ENCODE results near the gene C19orf85. TPM values are rescaled to one million over a fixed set of nuclear protein-coding genes. Genes with fewer than 3 reads are reported as not detected.

The C19orf85 gene
- total and polyA plus RNA-seq, 4 experiments from 2014 or later: not detected

DNA sequence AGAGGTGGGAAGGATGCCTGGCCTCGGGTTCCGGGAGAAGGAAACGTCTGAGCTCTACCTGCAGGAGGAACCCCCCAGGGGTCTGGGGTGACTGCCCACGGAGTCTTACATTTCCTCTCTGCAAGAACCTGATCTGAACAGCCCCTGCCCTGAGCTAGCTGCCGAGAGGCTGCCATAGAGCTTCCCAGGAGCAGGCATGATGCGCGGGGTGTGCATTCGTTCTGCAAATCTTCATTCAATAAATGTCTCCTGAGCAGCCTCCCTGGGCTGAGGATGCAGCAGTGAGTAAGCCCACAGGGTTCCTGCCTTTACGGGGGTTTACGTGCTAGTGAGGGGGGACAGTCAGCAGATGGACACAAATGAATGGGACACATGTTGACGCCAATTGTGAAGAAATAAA is 19.9 kb downstream of the C19orf85 start:
- H3K27ac Mint-ChIP-seq: peak overlapping the region in 1 of 7 donors; percentile 60

DNA sequence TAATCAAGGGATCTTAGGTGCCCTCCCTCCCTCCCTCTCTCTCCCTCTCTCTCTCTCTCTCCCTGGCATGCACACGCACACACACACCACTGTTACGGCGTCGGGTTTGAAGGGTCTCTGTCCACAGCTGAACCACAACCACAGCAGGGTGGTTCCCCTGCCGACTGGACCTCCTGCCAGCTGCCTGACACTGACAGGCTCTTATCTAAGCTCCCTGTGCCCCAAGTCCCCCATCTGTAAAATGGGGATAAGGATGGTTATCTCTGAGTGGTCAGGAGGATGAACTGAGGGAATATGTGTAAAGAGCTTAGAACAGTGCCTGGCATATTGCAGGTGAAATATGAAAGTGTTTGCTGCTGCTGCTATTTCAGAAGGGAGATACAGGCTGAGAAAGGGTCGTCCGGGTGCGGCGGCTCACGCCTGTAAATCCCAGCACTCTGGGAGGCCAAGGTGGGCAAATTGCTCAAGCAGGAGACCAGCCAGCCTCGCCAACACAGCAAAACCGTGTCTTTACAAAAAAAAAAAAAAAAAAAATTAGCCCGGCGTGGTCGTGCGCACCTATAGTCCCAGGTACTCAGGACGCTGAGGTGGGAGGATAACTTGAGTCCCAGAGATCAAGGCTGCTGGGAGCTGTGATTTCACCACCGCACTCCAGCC is 20.6 kb downstream of the C19orf85 start:
- Histone ChIP-seq H3K27me3 (ENCODE audit: insufficient read depth, low read length) (peaks cover 45% of the 10 kb centered on the region), H3K4me3 (ENCODE audit: low read length in 2 of 2) (no peak overlapping the region), H3K27ac (ENCODE audit: low read depth, low read length) (no peak overlapping the region), H3K9me3 (ENCODE audit: control insufficient read depth in 1 of 2, low read length in 2 of 2) (no peaks in the 10 kb centered on the region), H3K36me3 (ENCODE audit: insufficient read depth, low read length) (no peaks in the 10 kb centered on the region), H3K4me1 (ENCODE audit: insufficient read depth, low read length) (peaks cover 20% of the 10 kb centered on the region)
- peaks cover 0 to 4% of the 10 kb centered on the region in 2 donors for H3K36me3 Mint-ChIP-seq
- ChIA-PET POLR2A (ENCODE audit: partially characterized antibody) (interaction anchor here (0.6 to 0.7 kb wide), 2 partner anchors 9 to 151 kb away, joined by 3 read pairs; no protein-coding TSS in a partner anchor), CTCF (ENCODE audit: partially characterized antibody) (interaction anchor here (1.3 kb wide), 1 partner anchor 10 kb away, joined by 4 read pairs; no protein-coding TSS in a partner anchor)
- DNase-seq: no peak
- H3K4me1 Mint-ChIP-seq: peaks cover 16 to 30% (median 22%) of the 10 kb centered on the region in 4 donors
- H3K27ac Mint-ChIP-seq: no peak overlapping the region
- H3K9me3 Mint-ChIP-seq: peaks cover 0 to 2% (median 0%) of the 10 kb centered on the region in 8 donors
- intact Hi-C loops (cut with micrococcal nuclease): no loop called here
- H3K27me3 Mint-ChIP-seq: peaks cover 44 to 48% of the 10 kb centered on the region in 2 donors
- H3K4me3 Mint-ChIP-seq: peak overlapping the region in 1 of 8 donors; percentile 61

More for the DNA sequence above, 19.9 kb downstream of the C19orf85 start:
- H3K4me1 Mint-ChIP-seq: peaks cover 16 to 30% (median 22%) of the 10 kb centered on the region in 4 donors
- peaks cover 37 to 41% of the 10 kb centered on the region in 2 donors for H3K27me3 Mint-ChIP-seq
- no peaks in the 10 kb centered on the region for H3K36me3 ChIP-seq (ENCODE audit: insufficient read depth, low read length)
- DNase-seq: no peak
- peaks cover 0 to 2% (median 0%) of the 10 kb centered on the region in 8 donors for H3K9me3 Mint-ChIP-seq
- no peaks in the 10 kb centered on the region for H3K9me3 ChIP-seq (ENCODE audit: control insufficient read depth in 1 of 2, low read length in 2 of 2)
- no peak overlapping the region for H3K27ac ChIP-seq (ENCODE audit: low read depth, low read length)
- POLR2A ChIA-PET (ENCODE audit: partially characterized antibody): interaction anchor here (0.7 kb wide), 1 partner anchor 152 kb away, joined by 3 read pairs; no protein-coding TSS in a partner anchor
- H3K4me3 Mint-ChIP-seq: no peak overlapping the region
- CTCF ChIA-PET (ENCODE audit: partially characterized antibody): interaction anchor here (1.3 kb wide), 1 partner anchor 9 kb away, joined by 4 read pairs; no protein-coding TSS in a partner anchor
- H3K4me1 ChIP-seq (ENCODE audit: insufficient read depth, low read length): peaks cover 20% of the 10 kb centered on the region
- intact Hi-C loops (cut with micrococcal nuclease): no loop called here
- no peaks in the 10 kb centered on the region for H3K36me3 Mint-ChIP-seq
- peaks cover 39% of the 10 kb centered on the region for H3K27me3 ChIP-seq (ENCODE audit: insufficient read depth, low read length)
- no peak overlapping the region for H3K4me3 ChIP-seq (ENCODE audit: low read length in 2 of 2)

DNA sequence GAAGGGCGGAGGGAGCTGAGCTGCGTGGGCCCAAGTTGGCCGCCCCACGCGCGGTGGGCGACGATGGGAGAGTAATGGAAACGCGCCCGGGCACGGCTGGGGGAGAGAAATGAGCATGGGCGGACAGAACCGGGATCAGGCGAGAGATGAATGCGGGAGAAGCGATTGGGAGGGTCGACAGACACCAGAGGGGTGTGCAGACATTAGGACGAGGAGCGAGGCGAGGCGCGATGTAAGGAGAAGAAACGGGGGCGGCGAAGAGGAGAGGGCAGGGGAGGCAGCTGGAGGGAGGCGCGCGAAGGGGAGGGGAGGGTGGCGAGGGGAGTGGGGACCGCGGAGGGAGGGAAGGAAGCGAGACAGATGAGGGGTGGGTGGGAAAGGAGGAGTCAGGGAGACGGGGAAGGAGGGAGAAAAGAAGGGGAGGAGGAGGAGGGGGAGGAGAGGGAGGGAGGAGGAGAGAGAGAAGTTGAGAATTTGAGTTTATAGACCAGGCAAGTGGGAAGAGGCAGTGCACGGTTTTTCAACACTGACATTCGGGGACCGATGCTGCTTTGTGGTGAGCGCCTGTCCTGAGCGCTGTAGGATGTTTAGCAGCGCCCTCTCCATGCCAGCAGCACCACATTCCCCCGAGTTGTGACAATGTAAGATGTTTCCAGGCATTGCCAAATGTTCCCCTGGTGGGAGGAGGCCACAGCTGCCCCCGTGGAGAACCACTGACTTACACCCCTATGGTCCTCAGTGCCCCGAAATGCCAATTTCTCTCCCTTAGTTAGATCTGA is 21.3 kb downstream of the C19orf85 start, which contains the start of gene SHISA7:
Gene SHISA7 (minus strand): TSS at position 256 of the 779 bp plus-strand sequence. CDS start 437 bp downstream, outside the sequence.
- Histone ChIP-seq H3K27ac (ENCODE audit: low read depth, low read length) (no peak within 1 kb of the TSS), H3K4me1 (ENCODE audit: insufficient read depth, low read length) (peaks cover 20% of the 10 kb centered on the region), H3K36me3 (ENCODE audit: insufficient read depth, low read length) (no peaks in the 10 kb centered on the region), H3K27me3 (ENCODE audit: insufficient read depth, low read length) (peaks cover 52% of the 10 kb centered on the region), H3K9me3 (ENCODE audit: control insufficient read depth in 1 of 2, low read length in 2 of 2) (no peaks in the 10 kb centered on the region), H3K4me3 (ENCODE audit: low read length in 2 of 2) (no peak within 1 kb of the TSS)
- no peak for DNase-seq
- ChIA-PET POLR2A (ENCODE audit: partially characterized antibody) (no interaction called here), CTCF (ENCODE audit: partially characterized antibody) (no interaction called here)
- peaks cover 0 to 2% (median 0%) of the 10 kb centered on the region in 8 donors for H3K9me3 Mint-ChIP-seq
- peaks cover 46 to 53% of the 10 kb centered on the region in 2 donors for H3K27me3 Mint-ChIP-seq
- peak within 1 kb of the TSS in 6 of 8 donors; percentile 31 to 66 (median 52) for H3K4me3 Mint-ChIP-seq
- no peak within 1 kb of the TSS for H3K27ac Mint-ChIP-seq
- peaks cover 16 to 30% (median 22%) of the 10 kb centered on the region in 4 donors for H3K4me1 Mint-ChIP-seq
- intact Hi-C loops (cut with micrococcal nuclease): no loop called here
- peaks cover 0 to 6% of the 10 kb centered on the region in 2 donors for H3K36me3 Mint-ChIP-seq

DNA sequence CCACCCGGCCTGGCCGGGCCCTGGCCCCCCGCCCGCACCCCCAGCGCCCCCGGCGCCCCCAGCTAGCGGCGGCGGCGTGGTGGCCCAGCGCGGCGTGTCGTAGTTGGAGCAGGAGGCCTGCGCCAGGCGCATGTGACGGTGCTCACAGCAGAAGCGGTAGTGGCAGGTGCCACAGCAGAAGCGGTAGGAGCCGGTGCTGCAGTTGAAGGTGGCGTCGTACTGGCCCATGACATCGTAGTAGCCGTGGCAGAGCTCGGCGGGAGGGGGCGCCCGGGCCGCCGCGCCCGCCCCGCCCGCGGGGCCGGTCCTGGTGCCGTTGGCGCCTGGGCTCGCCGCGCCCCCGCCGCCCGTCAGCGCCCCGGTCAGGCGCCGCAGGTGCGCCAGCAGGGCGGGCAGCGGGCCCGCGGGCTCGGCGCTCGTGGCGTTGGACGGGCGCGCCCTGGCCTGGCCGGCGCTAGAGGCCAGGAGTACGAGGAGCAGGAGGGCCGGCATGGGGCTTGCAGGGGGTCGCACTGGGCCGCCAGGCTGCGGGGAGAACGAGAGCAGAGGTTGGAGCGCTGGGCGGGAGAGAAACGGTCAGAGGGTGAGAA is 22.1 kb downstream of the C19orf85 start:
- Mint-ChIP-seq H3K27ac (no peak overlapping the region), H3K4me1 (peaks cover 16 to 30% (median 22%) of the 10 kb centered on the region in 4 donors), H3K27me3 (peaks cover 48 to 54% of the 10 kb centered on the region in 2 donors), H3K4me3 (peak overlapping the region in 3 of 8 donors; percentile 26 to 66 (median 63)), H3K36me3 (peaks cover 0 to 6% of the 10 kb centered on the region in 2 donors), H3K9me3 (peaks cover 0 to 2% (median 0%) of the 10 kb centered on the region in 8 donors)
- H3K4me1 ChIP-seq (ENCODE audit: insufficient read depth, low read length): peaks cover 20% of the 10 kb centered on the region
- no peak overlapping the region for H3K27ac ChIP-seq (ENCODE audit: low read depth, low read length)
- intact Hi-C loops (cut with micrococcal nuclease): no loop called here
- ChIA-PET POLR2A (ENCODE audit: partially characterized antibody) (interaction anchor here (0.6 kb wide), 1 partner anchor 275 kb away, joined by 3 read pairs; no protein-coding TSS in a partner anchor), CTCF (ENCODE audit: partially characterized antibody) (interaction anchor here (1.2 kb wide), 1 partner anchor 61 kb away, joined by 3 read pairs; no protein-coding TSS in a partner anchor)
- H3K27me3 ChIP-seq (ENCODE audit: insufficient read depth, low read length): peaks cover 54% of the 10 kb centered on the region
- no peak overlapping the region for H3K4me3 ChIP-seq (ENCODE audit: low read length in 2 of 2)
- H3K9me3 ChIP-seq (ENCODE audit: control insufficient read depth in 1 of 2, low read length in 2 of 2): no peaks in the 10 kb centered on the region
- H3K36me3 ChIP-seq (ENCODE audit: insufficient read depth, low read length): no peaks in the 10 kb centered on the region
- no peak for DNase-seq

DNA sequence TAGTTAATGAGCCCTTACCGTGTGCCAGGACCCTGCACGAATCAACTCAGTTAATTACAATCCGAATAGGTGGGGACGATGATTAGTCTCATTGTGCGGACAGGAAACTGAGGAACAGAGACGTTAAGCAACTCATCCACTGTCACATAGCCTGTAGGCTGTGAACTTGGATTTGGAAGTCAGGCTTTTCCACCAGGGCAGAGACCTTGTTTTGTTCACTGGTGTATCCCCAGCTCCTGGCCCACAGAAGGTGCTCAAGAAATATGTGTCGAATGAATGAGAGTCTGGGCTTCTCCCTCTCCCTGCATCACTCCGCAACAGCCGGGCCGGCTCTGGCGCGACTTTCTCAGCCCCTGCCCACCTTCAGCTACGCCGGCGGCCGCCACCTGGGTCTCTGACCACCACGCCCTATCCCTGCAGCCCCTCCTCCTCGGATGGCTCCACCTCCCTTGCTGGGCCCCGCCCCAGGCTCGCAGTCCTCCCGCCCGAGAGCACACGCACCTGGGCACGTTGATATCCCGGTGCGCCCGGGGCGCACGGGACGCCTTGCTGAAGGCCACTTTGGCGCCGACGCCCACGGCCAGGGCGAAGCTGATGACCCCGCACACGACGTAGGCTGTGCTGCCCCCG is 22.7 kb downstream of the C19orf85 start:
- Mint-ChIP-seq H3K36me3 (peaks cover 0 to 6% of the 10 kb centered on the region in 2 donors), H3K9me3 (peaks cover 0 to 2% (median 0%) of the 10 kb centered on the region in 8 donors), H3K4me1 (peaks cover 16 to 30% (median 22%) of the 10 kb centered on the region in 4 donors), H3K27me3 (peaks cover 53 to 61% of the 10 kb centered on the region in 2 donors), H3K27ac (peak overlapping the region in 2 of 7 donors; percentile 3 to 19), H3K4me3 (peak overlapping the region in 7 of 8 donors; percentile 35 to 78 (median 44))
- Histone ChIP-seq H3K4me3 (ENCODE audit: low read length in 2 of 2) (no peak overlapping the region), H3K27me3 (ENCODE audit: insufficient read depth, low read length) (peaks cover 54% of the 10 kb centered on the region), H3K4me1 (ENCODE audit: insufficient read depth, low read length) (peaks cover 20% of the 10 kb centered on the region), H3K27ac (ENCODE audit: low read depth, low read length) (no peak overlapping the region), H3K36me3 (ENCODE audit: insufficient read depth, low read length) (no peaks in the 10 kb centered on the region), H3K9me3 (ENCODE audit: control insufficient read depth in 1 of 2, low read length in 2 of 2) (no peaks in the 10 kb centered on the region)
- POLR2A ChIA-PET (ENCODE audit: partially characterized antibody): interaction anchor here (0.6 kb wide), 1 partner anchor 275 kb away, joined by 3 read pairs; no protein-coding TSS in a partner anchor
- intact Hi-C loops (cut with micrococcal nuclease): no loop called here
- CTCF ChIA-PET (ENCODE audit: partially characterized antibody): interaction anchor here (1.2 kb wide), 1 partner anchor 62 kb away, joined by 3 read pairs; no protein-coding TSS in a partner anchor
- DNase-seq: no peak

DNA sequence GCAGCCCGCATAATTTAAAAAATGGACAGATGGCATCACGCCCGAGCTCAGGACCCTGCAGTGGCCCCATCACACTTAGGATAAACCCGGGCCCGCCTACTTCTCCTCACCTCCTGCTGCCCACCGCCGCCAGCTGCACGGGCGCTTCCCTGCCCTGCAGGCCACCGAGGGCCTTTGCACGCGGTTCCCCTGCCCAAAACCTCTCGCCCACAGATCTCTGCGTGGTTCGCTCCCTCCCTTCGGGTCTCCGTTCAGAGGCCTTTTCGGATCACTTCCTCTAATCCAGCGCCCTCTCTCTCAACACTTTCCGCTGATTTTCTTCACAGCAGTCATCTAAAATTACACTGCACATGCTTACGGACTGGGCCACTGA is 23.2 kb downstream of the C19orf85 start:
- POLR2A ChIA-PET (ENCODE audit: partially characterized antibody): no interaction called here
- peaks cover 16 to 30% (median 22%) of the 10 kb centered on the region in 4 donors for H3K4me1 Mint-ChIP-seq
- CTCF ChIA-PET (ENCODE audit: partially characterized antibody): interaction anchor here (1.2 kb wide), 1 partner anchor 62 kb away, joined by 3 read pairs; no protein-coding TSS in a partner anchor

More for the DNA sequence above, 23.2 kb downstream of the C19orf85 start:
- no peaks in the 10 kb centered on the region for H3K9me3 ChIP-seq (ENCODE audit: control insufficient read depth in 1 of 2, low read length in 2 of 2)
- H3K27ac Mint-ChIP-seq: peak overlapping the region in 3 of 7 donors; percentile 3 to 19 (median 10)
- peaks cover 57 to 63% of the 10 kb centered on the region in 2 donors for H3K27me3 Mint-ChIP-seq
- H3K36me3 ChIP-seq (ENCODE audit: insufficient read depth, low read length): no peaks in the 10 kb centered on the region
- H3K4me3 ChIP-seq (ENCODE audit: low read length in 2 of 2): no peak overlapping the region
- H3K4me3 Mint-ChIP-seq: peak overlapping the region; percentile 22 to 78 (median 43)
- intact Hi-C loops (cut with micrococcal nuclease): no loop called here
- no peak for DNase-seq
- peaks cover 0 to 2% (median 0%) of the 10 kb centered on the region in 8 donors for H3K9me3 Mint-ChIP-seq
- peaks cover 0 to 6% of the 10 kb centered on the region in 2 donors for H3K36me3 Mint-ChIP-seq
- H3K4me1 ChIP-seq (ENCODE audit: insufficient read depth, low read length): peaks cover 20% of the 10 kb centered on the region
- no peak overlapping the region for H3K27ac ChIP-seq (ENCODE audit: low read depth, low read length)
- peaks cover 54% of the 10 kb centered on the region for H3K27me3 ChIP-seq (ENCODE audit: insufficient read depth, low read length)

Measured in CD4-positive, alpha-beta memory T cell (primary cell).